Measurements from ENCODE around the gene HOXD9.

HOXD9 gene

GRCh38 chr2:176115883-176116813, 6.4 kb upstream of the HOXD9 start, which contains the start of gene HOXD10:
Gene HOXD10, plus strand, starts transcription at chr2:176116778. Its CDS starts 56 bp downstream, at chr2:176116834.
- Histone ChIP-seq H3K4me3 (replicated peaks; ENCODE audit: insufficient read depth, low read length) (no peak within 1 kb of the TSS), H3K27me3 (ENCODE audit: insufficient read depth, poor library complexity, severe bottlenecking) (peaks cover 90% of the 10 kb centered on the region), H3K27ac (replicated peaks) (no peak within 1 kb of the TSS)
- TF ChIP-seq POLR2AphosphoS5 (IDR thresholded peaks at IDR 0.05; ENCODE audit: low read depth) (no peak), GABPA (IDR thresholded peaks at IDR 0.05; ENCODE audit: low read depth) (no peak), SPI1 (IDR thresholded peaks at IDR 0.05; ENCODE audit: borderline replicate concordance, low read depth) (no peak), REST (IDR thresholded peaks at IDR 0.05; ENCODE audit: insufficient replicate concordance, low read depth) (no peak)
- TF ChIP-seq, protein P1, sequence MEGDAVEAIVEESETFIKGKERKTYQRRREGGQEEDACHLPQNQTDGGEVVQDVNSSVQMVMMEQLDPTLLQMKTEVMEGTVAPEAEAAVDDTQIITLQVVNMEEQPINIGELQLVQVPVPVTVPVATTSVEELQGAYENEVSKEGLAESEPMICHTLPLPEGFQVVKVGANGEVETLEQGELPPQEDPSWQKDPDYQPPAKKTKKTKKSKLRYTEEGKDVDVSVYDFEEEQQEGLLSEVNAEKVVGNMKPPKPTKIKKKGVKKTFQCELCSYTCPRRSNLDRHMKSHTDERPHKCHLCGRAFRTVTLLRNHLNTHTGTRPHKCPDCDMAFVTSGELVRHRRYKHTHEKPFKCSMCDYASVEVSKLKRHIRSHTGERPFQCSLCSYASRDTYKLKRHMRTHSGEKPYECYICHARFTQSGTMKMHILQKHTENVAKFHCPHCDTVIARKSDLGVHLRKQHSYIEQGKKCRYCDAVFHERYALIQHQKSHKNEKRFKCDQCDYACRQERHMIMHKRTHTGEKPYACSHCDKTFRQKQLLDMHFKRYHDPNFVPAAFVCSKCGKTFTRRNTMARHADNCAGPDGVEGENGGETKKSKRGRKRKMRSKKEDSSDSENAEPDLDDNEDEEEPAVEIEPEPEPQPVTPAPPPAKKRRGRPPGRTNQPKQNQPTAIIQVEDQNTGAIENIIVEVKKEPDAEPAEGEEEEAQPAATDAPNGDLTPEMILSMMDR (IDR thresholded peaks at IDR 0.05; ENCODE audit: insufficient read depth, low read length), result no peak
- no peak for DNase-seq (ENCODE audit: low read depth in 1 of 2, low spot score in 1 of 2)

DNA sequence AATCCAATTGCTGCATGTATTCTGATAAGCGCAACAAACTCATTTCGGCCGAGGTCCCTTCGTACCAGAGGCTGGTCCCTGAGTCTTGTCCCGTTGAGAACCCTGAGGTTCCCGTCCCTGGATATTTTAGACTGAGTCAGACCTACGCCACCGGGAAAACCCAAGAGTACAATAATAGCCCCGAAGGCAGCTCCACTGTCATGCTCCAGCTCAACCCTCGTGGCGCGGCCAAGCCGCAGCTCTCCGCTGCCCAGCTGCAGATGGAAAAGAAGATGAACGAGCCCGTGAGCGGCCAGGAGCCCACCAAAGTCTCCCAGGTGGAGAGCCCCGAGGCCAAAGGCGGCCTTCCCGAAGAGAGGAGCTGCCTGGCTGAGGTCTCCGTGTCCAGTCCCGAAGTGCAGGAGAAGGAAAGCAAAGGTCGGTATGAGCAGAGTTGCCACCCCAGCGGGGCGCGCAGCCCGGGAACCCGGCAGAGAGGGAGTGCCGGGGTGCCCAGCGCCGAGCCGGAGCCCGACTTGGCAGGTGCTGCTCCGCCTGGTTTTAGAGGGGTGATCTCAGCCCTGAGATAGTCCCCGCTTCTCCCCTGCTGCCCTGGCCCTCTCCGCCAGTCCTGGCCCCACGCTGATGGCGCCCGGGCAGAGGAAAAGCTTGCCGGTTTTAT, 5.2 kb upstream of the HOXD9 start:
- Histone ChIP-seq H3K4me3 (replicated peaks; ENCODE audit: insufficient read depth, low read length) (no peak overlapping the region), H3K27me3 (ENCODE audit: insufficient read depth, poor library complexity, severe bottlenecking) (peaks cover 93% of the 10 kb centered on the region), H3K27ac (replicated peaks) (no peak overlapping the region)
- no peak for TF ChIP-seq SPI1 (IDR thresholded peaks at IDR 0.05; ENCODE audit: borderline replicate concordance, low read depth)
- TF ChIP-seq POLR2AphosphoS5 (IDR thresholded peaks at IDR 0.05; ENCODE audit: low read depth), result no peak
- TF ChIP-seq REST (IDR thresholded peaks at IDR 0.05; ENCODE audit: insufficient replicate concordance, low read depth), result no peak
- TF ChIP-seq, protein P1 (IDR thresholded peaks at IDR 0.05; ENCODE audit: insufficient read depth, low read length), result no peak
- TF ChIP-seq GABPA (IDR thresholded peaks at IDR 0.05; ENCODE audit: low read depth), result no peak
- no peak for DNase-seq (ENCODE audit: low read depth in 1 of 2, low spot score in 1 of 2)

DNA sequence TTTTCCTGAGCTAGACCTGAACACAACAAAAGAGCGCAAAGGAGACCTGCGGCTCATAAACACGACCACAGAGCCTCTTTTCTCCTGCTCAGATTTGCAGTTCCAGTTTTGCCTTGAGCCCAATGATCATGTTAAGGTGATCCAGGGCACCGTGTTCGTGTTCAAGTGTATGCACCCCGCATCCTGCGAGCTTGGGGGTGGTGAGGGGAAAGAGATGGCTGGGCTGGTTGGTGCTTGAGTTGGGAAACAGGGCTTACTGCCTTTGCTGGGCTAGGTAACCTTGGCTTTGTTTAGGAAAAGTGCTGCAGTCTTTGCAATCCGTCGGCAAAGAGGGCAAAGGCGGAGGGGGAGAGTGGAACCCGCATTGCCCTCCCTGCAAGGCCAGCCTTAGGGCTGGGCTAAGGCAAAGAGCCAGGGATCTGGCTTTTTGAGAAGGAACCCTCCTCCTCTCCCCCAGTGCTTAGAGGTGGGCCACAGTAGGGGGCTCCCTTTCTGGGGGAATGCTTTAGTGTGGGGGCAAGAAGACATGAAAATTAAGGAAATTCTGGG, 4.6 kb upstream of the HOXD9 start:
- no peak overlapping the region for H3K27ac ChIP-seq (replicated peaks)
- DNase-seq (ENCODE audit: low read depth in 1 of 2, low spot score in 1 of 2), result no peak
- TF ChIP-seq SPI1 (IDR thresholded peaks at IDR 0.05; ENCODE audit: borderline replicate concordance, low read depth) (no peak), GABPA (IDR thresholded peaks at IDR 0.05; ENCODE audit: low read depth) (no peak), POLR2AphosphoS5 (IDR thresholded peaks at IDR 0.05; ENCODE audit: low read depth) (no peak), REST (IDR thresholded peaks at IDR 0.05; ENCODE audit: insufficient replicate concordance, low read depth) (no peak)
- TF ChIP-seq, protein P1 (IDR thresholded peaks at IDR 0.05; ENCODE audit: insufficient read depth, low read length), result no peak

More for the DNA sequence above, 4.6 kb upstream of the HOXD9 start:
- Histone ChIP-seq H3K4me3 (replicated peaks; ENCODE audit: insufficient read depth, low read length) (no peak overlapping the region), H3K27me3 (ENCODE audit: insufficient read depth, poor library complexity, severe bottlenecking) (peaks cover 93% of the 10 kb centered on the region)

All from HL-60 (cell line).